Endothelial cell of umbilical vein (primary cell): ENCODE measurements around the gene KRTAP7-1. TPM values are rescaled to one million over a fixed set of nuclear protein-coding genes. Genes with fewer than 3 reads are reported as not detected.
A peak's percentile ranks its signal among the peaks of the same experiment; 100 is the strongest.

Source experiments
- BruUV-seq: library from RNA; stranded (reverse); fragments of 400-500 nt; replicated peaks from 2 replicates; lab custom pipeline; 2021; lab: Mats Ljungman, UMichigan
- CTCF ChIA-PET: fragments of 300-600, 350-600 bp; sonication (Branson Sonifier 250); formaldehyde crosslinking; loops from one replicate; lab custom pipeline; 2021; ENCODE audit warnings: antibody characterized with exemption, inconsistent platforms; lab: Charles Lee
- POLR2A ChIA-PET: fragments of 300-600, 350-600 bp; sonication (Branson Sonifier 250); formaldehyde crosslinking; loops from one replicate; lab custom pipeline; 2021; ENCODE audit warnings: antibody characterized with exemption, inconsistent platforms; lab: Charles Lee
- DNase-seq: peaks from one replicate; pipeline ENCODE4 v3.0.0-alpha.2; 2011; ENCODE audit warnings: low read depth, low spot score
- FAIRE-seq: peaks from 2 replicates; lab custom pipeline; 2011; peaks lifted over from hg19 to GRCh38; lab: Jason Lieb, UNC
- H2AFZ ChIP-seq: 2 replicates; pipeline ENCODE4 v1.6.0; 2012; ENCODE audit warnings: low read depth, low read length, control low read depth, inconsistent platforms
- H3K27ac ChIP-seq: 2 replicates; pipeline ENCODE4 v1.5.1; 2011; ENCODE audit warnings: low read depth, mild to moderate bottlenecking, control low read depth, low read length, moderate library complexity; ENCODE audit not compliant: insufficient read depth
- H3K27me3 ChIP-seq, 2 experiments: 2 replicates each; pipeline versions ENCODE4 v1.6.0 to v1.6.1; 2011; ENCODE audit warnings: low read length in 2 of 2, mixed read lengths in 1 of 2; ENCODE audit not compliant: control insufficient read depth in 2 of 2, insufficient read depth in 2 of 2
- H3K36me3 ChIP-seq, 2 experiments: 2 replicates in 1 of 2; 3 replicates in 1 of 2; pipeline ENCODE4 v1.5.1; 2011; ENCODE audit warnings: low read length in 2 of 2, mild to moderate bottlenecking in 1 of 2, moderate library complexity in 1 of 2; ENCODE audit not compliant: control insufficient read depth in 2 of 2, insufficient read depth in 2 of 2; ENCODE audit errors: extremely low read depth in 1 of 2
- H3K4me1 ChIP-seq: 3 replicates; pipeline ENCODE4 v1.5.1; 2011; ENCODE audit warnings: mild to moderate bottlenecking, low read length; ENCODE audit not compliant: control insufficient read depth, insufficient read depth; ENCODE audit errors: extremely low read depth
- H3K4me2 ChIP-seq: 2 replicates; pipeline ENCODE4 v1.6.1; 2011; ENCODE audit warnings: low read length, control low read depth, mixed read lengths; ENCODE audit not compliant: insufficient read depth
- H3K4me3 ChIP-seq, 3 experiments: fragments of 200-600 bp in 1 of 3; sonication (generic), shearing (Covaris generic) in 1 of 3; replicated peaks in 1 of 3; 2 replicates each; pipeline ENCODE4 v1.5.1; 2011 to 2016; ENCODE audit warnings: control low read depth in 3 of 3, low read length in 3 of 3, mild to moderate bottlenecking in 2 of 3, inconsistent platforms in 1 of 3, low read depth in 1 of 3, moderate library complexity in 1 of 3; ENCODE audit not compliant: insufficient read depth in 1 of 3
- H3K79me2 ChIP-seq: 2 replicates; pipeline ENCODE4 v1.6.0; 2012; ENCODE audit warnings: low read length, inconsistent platforms; ENCODE audit not compliant: control insufficient read depth, insufficient read depth
- H3K9ac ChIP-seq: replicated peaks from 2 replicates; pipeline ENCODE3; 2011; ENCODE audit warnings: low read length, control low read depth; ENCODE audit not compliant: insufficient read depth; ENCODE audit errors: extremely low read depth
- H3K9me1 ChIP-seq: replicated peaks from 3 replicates; pipeline ENCODE4 v1.6.0; 2011; ENCODE audit warnings: mild to moderate bottlenecking, low read length; ENCODE audit not compliant: control insufficient read depth, insufficient read depth; ENCODE audit errors: extremely low read depth
- H3K9me3 ChIP-seq: replicated peaks from 2 replicates; pipeline ENCODE4 v1.5.1; 2012; ENCODE audit warnings: low read length, inconsistent platforms; ENCODE audit not compliant: control insufficient read depth, insufficient read depth
- H4K20me1 ChIP-seq: replicated peaks from 2 replicates; pipeline ENCODE3; 2011; ENCODE audit warnings: mild to moderate bottlenecking, low read length; ENCODE audit not compliant: control insufficient read depth, insufficient read depth; ENCODE audit errors: extremely low read depth
- EZH2 ChIP-seq: IDR thresholded peaks from 2 replicates; pipeline ENCODE4 v1.6.1; 2012; ENCODE audit warnings: borderline replicate concordance, low read depth, mild to moderate bottlenecking, moderate library complexity, low read length, inconsistent platforms; ENCODE audit not compliant: severe bottlenecking
- FOS ChIP-seq: IDR thresholded peaks from 2 replicates; pipeline ENCODE4 v1.6.1; 2011; ENCODE audit warnings: mild to moderate bottlenecking, low read length, moderate library complexity, borderline replicate concordance; ENCODE audit not compliant: insufficient read depth
- GATA2 ChIP-seq: IDR thresholded peaks from 2 replicates; pipeline ENCODE4 v1.7.0; 2011; ENCODE audit warnings: low read depth, mild to moderate bottlenecking, moderate library complexity, mixed read lengths, low read length; ENCODE audit not compliant: insufficient read length, insufficient read depth
- JUN ChIP-seq: IDR thresholded peaks from 2 replicates; pipeline ENCODE4 v1.6.1; 2011; ENCODE audit warnings: borderline replicate concordance, low read depth; ENCODE audit not compliant: insufficient read length, insufficient read depth
- MYC ChIP-seq: IDR thresholded peaks from one replicate; pipeline ENCODE4 v1.6.1; 2011; ENCODE audit warnings: mild to moderate bottlenecking, low read depth, low read length
- POLR2A ChIP-seq: IDR thresholded peaks from 2 replicates; pipeline ENCODE4 v1.6.1; 2012; ENCODE audit warnings: low read depth, mild to moderate bottlenecking, control low read depth, low read length
- POLR2AphosphoS5 ChIP-seq: IDR thresholded peaks from 2 replicates; pipeline ENCODE4 v1.6.1; 2012; ENCODE audit warnings: low read depth, mild to moderate bottlenecking, control low read depth, low read length, moderate library complexity; ENCODE audit not compliant: insufficient read depth
- dilution Hi-C: fragments of 300-500 bp; cut with MboI; formaldehyde crosslinking; loops from one replicate; pipeline ENCODE4 v1.15.0; 2019; ENCODE audit warnings: low sequenced_read_pairs; ENCODE audit not compliant: extremely low pct_ligation_motif_present
- intact Hi-C: fragments of 100-400 bp; cut with micrococcal nuclease; formaldehyde crosslinking; loops from one replicate; pipeline ENCODE4 v1.10.0; 2022
- polyA plus RNA-seq, 4 experiments: library from polyadenylated mRNA; depleted of rRNA in 3 of 4; stranded (reverse) in 3 of 4; unstranded in 1 of 4; fragments of >200 nt; gene quantifications; 2 replicates each; pipeline versions ENCODE4 v1.2.1 to v1.2.3, GENCODE V29; 2011 to 2012; ENCODE audit warnings: missing spikeins in 1 of 4
- total RNA-seq: library from RNA; stranded (reverse); gene quantifications from 2 replicates; pipeline ENCODE4 v1.2.3, GENCODE V29; 2021
- TF ChIP-seq, protein P1 (sequence below), 2 donors: IDR thresholded peaks; 1 replicate in 1 of 2; 2 replicates in 1 of 2; pipeline ENCODE4 v1.5.1; 2011; ENCODE audit warnings: low read length in 2 of 2, mild to moderate bottlenecking in 2 of 2, moderate library complexity in 2 of 2, control low read depth in 1 of 2, inconsistent platforms in 1 of 2, low read depth in 1 of 2; ENCODE audit not compliant: insufficient read depth in 1 of 2; ENCODE audit errors: extremely low read depth in 1 of 2
- TF ChIP-seq, protein P2 (sequence below): IDR thresholded peaks from 2 replicates; pipeline ENCODE4 v1.6.1; 2011; ENCODE audit not compliant: insufficient read depth, insufficient read length

KRTAP7-1 gene
- total and polyA plus RNA-seq, 2 donors (not counting 3 experiments of a cell fraction or from before 2014, with no cell fraction given): not detected

DNA sequence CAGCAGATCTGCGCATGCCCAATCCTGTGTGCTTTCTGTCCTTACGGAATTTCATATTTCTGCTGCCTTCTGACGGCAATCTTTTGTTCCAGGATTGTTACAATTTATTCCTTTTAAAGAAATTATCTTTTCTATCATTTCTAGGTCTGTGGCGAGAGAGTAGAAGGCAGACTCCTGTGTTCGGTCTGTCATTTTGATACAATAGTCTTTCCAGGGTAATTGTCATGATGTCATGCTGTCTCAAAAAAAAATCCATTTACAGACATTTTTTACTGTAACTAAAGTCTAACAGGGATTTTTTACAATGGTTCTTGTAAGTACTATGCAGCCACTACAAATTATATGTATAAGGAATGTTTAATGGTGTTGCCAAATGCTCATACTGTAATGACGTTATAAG is 9.0 kb upstream of the KRTAP7-1 start:
- Histone ChIP-seq H3K27ac (no peak overlapping the region), H3K4me1 (no peaks in the 10 kb centered on the region), H2AFZ (no peak overlapping the region), H3K79me2 (no peaks in the 10 kb centered on the region), H3K4me3 (no peak overlapping the region), H4K20me1 (no peaks in the 10 kb centered on the region), H3K4me2 (no peak overlapping the region), H3K27me3 (no peaks in the 10 kb centered on the region), H3K36me3 (no peaks in the 10 kb centered on the region), H3K9ac (no peak overlapping the region), H3K9me1 (no peaks in the 10 kb centered on the region), H3K9me3 (peaks cover 5% of the 10 kb centered on the region)
- dilution Hi-C loops: no loop called here
- DNase-seq (no peak), FAIRE-seq (no peak)
- intact Hi-C loops: no loop called here
- CTCF ChIA-PET: no interaction called here
- no TSS peak for BruUV-seq
- POLR2A ChIA-PET: no interaction called here
- TF ChIP-seq GATA2 (no peak), JUN (no peak), POLR2A (no peak), MYC (no peak), EZH2 (no peak)
- TF ChIP-seq, protein P1, sequence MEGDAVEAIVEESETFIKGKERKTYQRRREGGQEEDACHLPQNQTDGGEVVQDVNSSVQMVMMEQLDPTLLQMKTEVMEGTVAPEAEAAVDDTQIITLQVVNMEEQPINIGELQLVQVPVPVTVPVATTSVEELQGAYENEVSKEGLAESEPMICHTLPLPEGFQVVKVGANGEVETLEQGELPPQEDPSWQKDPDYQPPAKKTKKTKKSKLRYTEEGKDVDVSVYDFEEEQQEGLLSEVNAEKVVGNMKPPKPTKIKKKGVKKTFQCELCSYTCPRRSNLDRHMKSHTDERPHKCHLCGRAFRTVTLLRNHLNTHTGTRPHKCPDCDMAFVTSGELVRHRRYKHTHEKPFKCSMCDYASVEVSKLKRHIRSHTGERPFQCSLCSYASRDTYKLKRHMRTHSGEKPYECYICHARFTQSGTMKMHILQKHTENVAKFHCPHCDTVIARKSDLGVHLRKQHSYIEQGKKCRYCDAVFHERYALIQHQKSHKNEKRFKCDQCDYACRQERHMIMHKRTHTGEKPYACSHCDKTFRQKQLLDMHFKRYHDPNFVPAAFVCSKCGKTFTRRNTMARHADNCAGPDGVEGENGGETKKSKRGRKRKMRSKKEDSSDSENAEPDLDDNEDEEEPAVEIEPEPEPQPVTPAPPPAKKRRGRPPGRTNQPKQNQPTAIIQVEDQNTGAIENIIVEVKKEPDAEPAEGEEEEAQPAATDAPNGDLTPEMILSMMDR (IDR thresholded peaks at IDR 0.05; ENCODE audit: extremely low read depth in 1 of 2, insufficient read depth in 1 of 2, low read depth in 1 of 2, low read length in 2 of 2): no peak

DNA sequence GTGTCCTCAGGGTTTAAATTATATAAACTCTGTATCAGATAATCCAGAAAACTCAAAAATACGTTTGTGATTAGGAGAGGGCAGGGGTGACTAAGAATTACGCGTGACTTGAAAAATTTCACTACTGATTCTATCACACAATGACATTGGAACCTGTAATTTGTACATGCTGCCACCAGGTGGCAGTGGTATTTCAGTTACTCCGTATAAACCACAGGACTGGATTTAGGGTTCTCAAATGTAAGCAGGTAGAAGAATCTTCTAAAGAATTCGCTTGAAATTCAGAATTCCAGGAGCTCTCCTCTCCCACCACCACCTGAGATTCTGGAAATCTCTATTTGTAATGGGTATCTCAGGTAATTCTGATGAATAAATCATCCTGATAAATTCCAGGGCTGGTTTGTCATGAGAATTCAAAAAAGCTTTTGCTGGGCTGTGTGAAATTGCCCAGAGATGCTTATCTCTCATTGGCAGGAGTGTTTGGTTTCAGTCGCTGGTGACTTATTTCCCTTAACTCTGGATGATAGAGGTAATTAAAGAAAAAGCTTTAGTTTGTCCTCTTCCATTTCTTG is 1.7 kb upstream of the KRTAP7-1 start:
- intact Hi-C loops (loop anchor here (5.0 kb wide), 1 partner anchor 256 kb away; no protein-coding TSS in a partner anchor), dilution Hi-C loops (no loop called here)
- CTCF ChIA-PET: no interaction called here
- H3K9me3 ChIP-seq: peaks cover 10% of the 10 kb centered on the region
- H3K4me1 ChIP-seq: no peaks in the 10 kb centered on the region
- no TSS peak for BruUV-seq
- TF ChIP-seq MYC: no peak
- TF ChIP-seq, protein P2, sequence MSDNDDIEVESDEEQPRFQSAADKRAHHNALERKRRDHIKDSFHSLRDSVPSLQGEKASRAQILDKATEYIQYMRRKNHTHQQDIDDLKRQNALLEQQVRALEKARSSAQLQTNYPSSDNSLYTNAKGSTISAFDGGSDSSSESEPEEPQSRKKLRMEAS: no peak
- no peak for TF ChIP-seq EZH2
- TF ChIP-seq GATA2: no peak
- TF ChIP-seq POLR2A: no peak
- TF ChIP-seq, protein P1 (IDR thresholded peaks at IDR 0.05; ENCODE audit: extremely low read depth in 1 of 2, insufficient read depth in 1 of 2, low read depth in 1 of 2, low read length in 2 of 2): peak in 1 of 2 donors; percentile 21
- TF ChIP-seq POLR2AphosphoS5: no peak
- TF ChIP-seq JUN: no peak
- no peak for TF ChIP-seq FOS
- POLR2A ChIA-PET: no interaction called here
- no peaks in the 10 kb centered on the region for H3K27me3 ChIP-seq
- H4K20me1 ChIP-seq: no peaks in the 10 kb centered on the region
- H3K9me1 ChIP-seq: no peaks in the 10 kb centered on the region
- DNase-seq: no peak
- H3K4me3 ChIP-seq: no peak overlapping the region
- H3K27ac ChIP-seq: no peak overlapping the region
- H3K9ac ChIP-seq: no peak overlapping the region
- no peaks in the 10 kb centered on the region for H3K79me2 ChIP-seq
- H3K4me2 ChIP-seq: no peak overlapping the region
- H3K36me3 ChIP-seq: no peaks in the 10 kb centered on the region
- H2AFZ ChIP-seq: no peak overlapping the region
- no peak for FAIRE-seq
